ENCODE data around the gene PDE6D. TPM values are rescaled to one million over a fixed set of nuclear protein-coding genes. Genes with fewer than 3 reads are reported as not detected.

The PDE6D gene
- total and polyA plus RNA-seq, 2 of the 13 experiments (the other 11 are each of a cell fraction or from before 2014, with no cell fraction given) = 14.1 to 23.2 TPM

DNA sequence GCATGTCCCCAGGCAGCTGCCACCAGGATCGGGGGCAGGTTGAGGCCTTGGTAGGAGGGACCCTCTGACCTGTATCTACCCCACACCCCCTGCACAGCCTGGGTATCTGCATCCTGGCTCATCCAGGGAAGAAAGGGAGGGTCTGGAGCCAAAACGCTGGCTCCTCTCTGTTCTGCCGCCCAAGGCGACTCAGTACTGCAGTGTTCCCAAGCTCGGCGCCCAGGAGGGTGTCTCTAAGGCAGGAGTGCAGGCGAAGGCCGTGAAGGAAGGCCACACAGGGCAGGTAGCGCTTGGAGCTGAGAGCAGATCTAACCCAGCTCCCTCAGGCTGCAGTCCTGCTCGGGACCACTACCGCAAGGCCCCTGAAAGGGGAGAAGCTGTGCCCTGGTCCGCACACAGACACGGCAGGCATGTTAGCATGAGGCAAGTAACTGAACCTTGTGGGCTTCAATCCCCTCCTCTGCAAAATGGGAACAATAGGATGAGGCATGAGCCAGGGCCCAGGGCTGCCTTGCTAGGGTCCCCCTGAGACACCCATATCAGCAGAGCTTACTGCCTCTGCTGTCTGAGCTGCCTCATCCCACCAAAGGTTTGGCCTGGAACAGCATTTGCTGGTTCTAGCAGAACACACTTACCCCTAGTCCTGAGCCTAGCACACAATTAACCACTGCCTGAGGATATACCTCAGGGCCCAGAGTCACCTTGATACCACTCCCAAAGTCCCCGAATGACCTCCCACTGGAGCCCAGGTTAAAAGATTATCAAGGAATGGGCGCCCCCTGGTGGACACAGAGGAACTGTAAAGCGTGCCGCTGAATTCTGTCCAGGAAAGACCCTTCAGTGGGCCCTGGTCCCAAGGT lies 66.2 kb downstream of the PDE6D start (continued):
- TF ChIP-seq ZNF746 (CRISPR knock-in tag; IDR thresholded peaks at IDR 0.05) (0 out of 2 replicates have a peak, but pooled peaks have one; percentile 27), SPEN (CRISPR knock-in tag; IDR thresholded peaks at IDR 0.05; ENCODE audit: low read depth) (0 out of 2 replicates have a peak, but pooled peaks have one; percentile 16), ZNF652 (CRISPR knock-in tag; IDR thresholded peaks at IDR 0.05; ENCODE audit: borderline replicate concordance, low read depth) (no peak)

DNA sequence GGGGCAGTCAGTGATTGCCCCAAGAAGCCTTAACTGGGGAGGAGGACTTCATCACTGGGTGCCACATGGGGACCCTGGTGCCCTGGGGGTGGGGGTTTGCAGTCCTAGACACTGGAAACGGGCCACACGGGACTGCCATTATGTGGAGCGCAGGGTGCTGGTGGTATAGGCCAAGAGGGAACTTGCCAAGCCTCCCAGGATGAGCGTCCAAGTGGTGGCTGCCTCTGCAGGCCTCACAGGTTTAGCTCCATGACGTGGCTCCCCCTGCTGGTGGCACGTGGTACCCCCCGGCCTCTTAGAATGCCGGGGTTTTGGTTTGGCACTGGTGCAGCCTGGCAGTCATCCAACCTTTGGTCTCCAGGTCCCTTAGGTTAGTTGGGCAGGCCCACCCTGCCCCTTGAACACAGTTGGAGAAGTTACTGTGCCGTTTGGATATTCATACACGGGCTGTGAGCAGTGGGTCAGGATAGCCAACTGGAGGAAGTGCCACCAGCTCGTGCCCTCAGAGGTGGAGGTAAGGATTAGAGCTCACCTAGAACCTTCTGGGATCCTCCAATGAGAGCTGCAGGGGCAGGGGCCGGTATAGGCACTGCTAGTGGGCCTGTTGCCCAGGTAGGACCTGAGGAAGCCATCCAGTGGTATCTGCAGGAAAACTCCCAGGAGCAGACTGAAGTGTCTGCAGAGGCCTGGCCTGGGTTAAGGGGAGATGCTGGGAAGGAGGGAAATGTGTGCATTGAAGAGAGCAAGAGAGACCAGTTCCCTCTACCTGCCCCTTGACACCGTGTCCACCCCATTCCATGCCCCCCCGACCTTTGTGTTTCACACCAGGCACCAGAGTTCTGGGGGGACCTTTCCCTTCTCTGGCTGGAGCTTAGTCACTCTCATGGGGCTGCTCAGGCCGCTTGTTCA lies 67.1 kb downstream of the PDE6D start:
- no TSS peak for BruUV-seq (replicated peaks)
- FAIRE-seq = peak; percentile 86
- Histone ChIP-seq H3K4me2 (ENCODE audit: low read depth, low read length) (no peak overlapping the region), H3K9me3 (ENCODE audit: low read length) (no peaks in the 10 kb centered on the region), H3K36me3 (replicated peaks in 1 of 2; ENCODE audit: control insufficient read depth in 1 of 2, insufficient read depth in 2 of 2, low read length in 2 of 2) (peaks cover 15 to 17% of the 10 kb centered on the region in 2 experiments), H3K4me3 (replicated peaks in 1 of 3; ENCODE audit: insufficient read depth in 1 of 3, low read depth in 2 of 3, low read length in 3 of 3) (no peak overlapping the region), H2AFZ (ENCODE audit: low read length) (no peak overlapping the region), H4K20me1 (ENCODE audit: insufficient read depth, low read length) (peaks cover 39% of the 10 kb centered on the region), H3K9ac (ENCODE audit: insufficient read depth, low read depth, low read length) (no peak overlapping the region), H3K4me1 (ENCODE audit: insufficient read depth, low read length) (peaks cover 67% of the 10 kb centered on the region), H3K79me2 (ENCODE audit: insufficient read depth, low read length) (peaks cover 36% of the 10 kb centered on the region), H3K27me3 (ENCODE audit: control insufficient read depth in 1 of 2, insufficient read depth in 2 of 2, low read length in 2 of 2) (no peaks in the 10 kb centered on the region), H3K27ac (ENCODE audit: extremely low read length, insufficient read depth, low read length) (peak overlapping the region; percentile 37)
- POLR2A ChIA-PET = interaction anchor here (1.0 to 5.7 kb wide), 15 partner anchors 10 to 250 kb away, joined by 3 to 26 read pairs (median 7); partner anchors contain the start of genes COPS7B and NCL
- CTCF ChIA-PET (ENCODE audit: low intra/inter-chr PET ratio, low total read pairs) = interaction anchor here (1.1 to 5.5 kb wide), 5 partner anchors 28 to 102 kb away, joined by 3 to 82 read pairs (median 10); no protein-coding TSS in a partner anchor
- DNase-seq (ENCODE audit: low spot score) = peak; percentile 90
- ATAC-seq = peak; percentile 40
- intact Hi-C loops (cut with micrococcal nuclease; ENCODE audit: unreplicated experiment) = loop anchor here (2.0 to 5.0 kb wide), 3 partner anchors 27 to 252 kb away; partner anchors contain the start of gene NCL
- in situ Hi-C loops (cut with HindIII; ENCODE audit: extremely low pct_ligation_motif_present, low pct_unique_long_range_greater_than_20kb) = loop anchor here (5.0 kb wide), 2 partner anchors 37 to 102 kb away; no protein-coding TSS in a partner anchor
- 42% methylated on average over 12 of the region's 15 CpGs for WGBS (ENCODE audit: low lambda C conversion rate)
- TF ChIP-seq YEATS4 (CRISPR knock-in tag; IDR thresholded peaks at IDR 0.05; ENCODE audit: borderline replicate concordance) (0 out of 2 replicates have a peak, but pooled peaks have one; percentile 22), ZBTB38 (CRISPR knock-in tag; IDR thresholded peaks at IDR 0.05) (peak; percentile 24; the same call in 1 of the 2 replicates), ZNF12 (CRISPR knock-in tag; IDR thresholded peaks at IDR 0.05) (peak; percentile 41; the same call in 1 of the 2 replicates), SRY (CRISPR knock-in tag; IDR thresholded peaks at IDR 0.05) (0 out of 2 replicates have a peak, but pooled peaks have one; percentile 58), SSRP1 (CRISPR knock-in tag; IDR thresholded peaks at IDR 0.05) (peak; percentile 96), ZNF574 (CRISPR knock-in tag; IDR thresholded peaks at IDR 0.05) (peak; percentile 87), ZNF10 (CRISPR knock-in tag; IDR thresholded peaks at IDR 0.05; ENCODE audit: borderline replicate concordance, low read depth) (no peak), ELF1 (CRISPR knock-in tag; IDR thresholded peaks at IDR 0.05) (peak; percentile 44)
- TF ChIP-seq, protein P1, sequence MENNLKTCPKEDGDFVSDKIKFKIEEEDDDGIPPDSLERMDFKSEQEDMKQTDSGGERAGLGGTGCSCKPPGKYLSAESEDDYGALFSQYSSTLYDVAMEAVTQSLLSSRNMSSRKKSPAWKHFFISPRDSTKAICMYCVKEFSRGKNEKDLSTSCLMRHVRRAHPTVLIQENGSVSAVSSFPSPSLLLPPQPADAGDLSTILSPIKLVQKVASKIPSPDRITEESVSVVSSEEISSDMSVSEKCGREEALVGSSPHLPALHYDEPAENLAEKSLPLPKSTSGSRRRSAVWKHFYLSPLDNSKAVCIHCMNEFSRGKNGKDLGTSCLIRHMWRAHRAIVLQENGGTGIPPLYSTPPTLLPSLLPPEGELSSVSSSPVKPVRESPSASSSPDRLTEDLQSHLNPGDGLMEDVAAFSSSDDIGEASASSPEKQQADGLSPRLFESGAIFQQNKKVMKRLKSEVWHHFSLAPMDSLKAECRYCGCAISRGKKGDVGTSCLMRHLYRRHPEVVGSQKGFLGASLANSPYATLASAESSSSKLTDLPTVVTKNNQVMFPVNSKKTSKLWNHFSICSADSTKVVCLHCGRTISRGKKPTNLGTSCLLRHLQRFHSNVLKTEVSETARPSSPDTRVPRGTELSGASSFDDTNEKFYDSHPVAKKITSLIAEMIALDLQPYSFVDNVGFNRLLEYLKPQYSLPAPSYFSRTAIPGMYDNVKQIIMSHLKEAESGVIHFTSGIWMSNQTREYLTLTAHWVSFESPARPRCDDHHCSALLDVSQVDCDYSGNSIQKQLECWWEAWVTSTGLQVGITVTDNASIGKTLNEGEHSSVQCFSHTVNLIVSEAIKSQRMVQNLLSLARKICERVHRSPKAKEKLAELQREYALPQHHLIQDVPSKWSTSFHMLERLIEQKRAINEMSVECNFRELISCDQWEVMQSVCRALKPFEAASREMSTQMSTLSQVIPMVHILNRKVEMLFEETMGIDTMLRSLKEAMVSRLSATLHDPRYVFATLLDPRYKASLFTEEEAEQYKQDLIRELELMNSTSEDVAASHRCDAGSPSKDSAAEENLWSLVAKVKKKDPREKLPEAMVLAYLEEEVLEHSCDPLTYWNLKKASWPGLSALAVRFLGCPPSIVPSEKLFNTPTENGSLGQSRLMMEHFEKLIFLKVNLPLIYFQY (CRISPR knock-in tag; IDR thresholded peaks at IDR 0.05; ENCODE audit: borderline replicate concordance) = peak; percentile 37; the same call in 1 of the 2 replicates
